Sigmoid colon (tissue), 7 donors: Measurements from ENCODE around the gene TBC1D1. TPM values are rescaled to one million over a fixed set of nuclear protein-coding genes. Genes with fewer than 3 reads are reported as not detected.

ENCODE experiments used
- DNase-seq: peaks from one replicate; pipeline ENCODE4 v3.0.0-alpha.2; 2019
- H3K27ac ChIP-seq, 4 donors: fragments of 200-600 bp; sonication (generic); one replicate each; pipeline ENCODE4 v1.5.1; 2016 to 2019; ENCODE audit warnings: mild to moderate bottlenecking in 1 of 4
- H3K27me3 ChIP-seq, 3 donors: fragments of 200-600 bp; sonication (generic); one replicate each; pipeline ENCODE4 v1.5.1; 2019; ENCODE audit warnings: mild to moderate bottlenecking in 1 of 3
- H3K36me3 ChIP-seq, 4 donors: fragments of 200-600 bp; sonication (generic); one replicate each; pipeline ENCODE4 v1.5.1; 2016 to 2019
- H3K4me1 ChIP-seq, 4 donors: fragments of 200-600 bp; sonication (generic); one replicate each; pipeline ENCODE4 v1.5.1; 2017 to 2019
- H3K4me3 ChIP-seq, 4 donors: fragments of 200-600 bp; sonication (generic); one replicate each; pipeline ENCODE4 v1.5.1; 2017 to 2019; ENCODE audit warnings: mild to moderate bottlenecking in 2 of 4, moderate library complexity in 1 of 4
- H3K9me3 ChIP-seq, 4 donors: fragments of 200-600 bp in 3 of 4; sonication (generic) in 3 of 4; one replicate each; pipeline versions ENCODE4 v1.5.1 to v1.6.1; 2013 to 2019
- EP300 ChIP-seq, 4 donors: sonication (generic); formaldehyde crosslinking; IDR thresholded peaks; one replicate each; pipeline ENCODE4 v1.6.1; 2017; ENCODE audit warnings: antibody characterized with exemption in 4 of 4
- POLR2A ChIP-seq, 2 donors: fragments of 450-650 bp; IDR thresholded peaks; one replicate each; pipeline ENCODE4 v1.6.1; 2016; ENCODE audit warnings: antibody characterized with exemption in 2 of 2, mild to moderate bottlenecking in 2 of 2, moderate library complexity in 2 of 2
- POLR2AphosphoS5 ChIP-seq, 4 donors: sonication (generic); formaldehyde crosslinking; IDR thresholded peaks; one replicate each; pipeline ENCODE4 v1.6.1; 2017; ENCODE audit warnings: antibody characterized with exemption in 4 of 4
- WGBS, 2 donors: extraction: QIAGEN DNeasy Blood & Tissue Kit; methylation state at CpG; one replicate each; pipeline ENCODE4 v1.1.7; 2013; 5-methylcytosine and 5-hydroxymethylcytosine counted together
- intact Hi-C: fragments of 100-400 bp; cut with DNase I; formaldehyde crosslinking; loops from one replicate; pipeline ENCODE4 v1.15.1; 2023
- polyA plus RNA-seq, 3 donors: library from polyadenylated mRNA; stranded (reverse); fragments of 200-250 nt; gene quantifications; one replicate each; pipeline ENCODE4 v1.2.3, GENCODE V29; 2013
- total RNA-seq, 4 donors: library from RNA; depleted of rRNA; stranded (reverse); fragments of >200 nt; gene quantifications; one replicate each; pipeline ENCODE4 v1.1.0, GENCODE V29; 2016
- TF ChIP-seq, protein P1 (sequence below), 4 experiments: fragments of 450-650 bp in 3 of 4; fragments of 200-600 bp in 1 of 4; IDR thresholded peaks; one replicate each; pipeline ENCODE4 v1.5.1; 2016 to 2019; ENCODE audit warnings: antibody characterized with exemption in 4 of 4, mild to moderate bottlenecking in 3 of 4, moderate library complexity in 2 of 4
- donor health status: healthy with polysubstance abuse.
- donor health status: Bipolar disorder and iron deficiency.
- donor health status: healthy.

TBC1D1 gene
- total and polyA plus RNA-seq, 7 donors = 31.2 to 450 (median 253) TPM

DNA sequence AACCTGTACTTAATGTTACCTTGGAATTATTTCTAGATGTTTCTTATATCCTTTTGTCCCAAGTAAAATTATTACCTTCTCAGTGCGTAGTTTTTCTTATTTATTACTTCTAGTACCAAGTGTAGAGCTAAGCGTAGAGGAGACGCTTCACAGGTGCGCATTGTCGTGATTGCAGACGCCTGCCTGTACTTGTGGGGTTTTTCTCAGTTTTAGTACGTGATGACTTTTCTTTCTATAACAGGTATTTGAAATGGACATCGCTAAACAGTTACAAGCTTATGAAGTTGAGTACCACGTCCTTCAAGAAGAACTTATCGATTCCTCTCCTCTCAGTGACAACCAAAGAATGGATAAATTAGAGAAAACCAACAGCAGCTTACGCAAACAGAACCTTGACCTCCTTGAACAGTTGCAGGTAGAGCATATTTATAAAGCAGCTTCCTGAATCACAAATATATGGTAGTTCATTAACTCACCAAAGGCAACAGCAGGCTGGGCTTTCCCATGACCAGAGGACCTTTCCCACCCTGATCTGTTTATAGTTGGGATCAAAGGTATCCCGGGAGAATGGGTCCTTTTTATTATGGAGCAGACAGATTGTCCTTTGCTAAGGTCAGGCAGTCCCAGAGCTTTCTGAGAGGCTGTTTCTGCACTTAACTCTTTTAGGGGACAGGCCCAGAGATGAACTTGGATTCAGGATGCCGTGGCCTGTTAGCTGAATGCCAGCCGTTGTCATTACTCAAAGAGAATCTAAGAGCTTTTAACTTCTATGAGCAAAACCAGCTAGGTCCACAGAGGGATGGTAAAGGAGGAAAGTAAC, 242.2 kb downstream of the TBC1D1 start:
- H3K27ac ChIP-seq = peak overlapping the region; percentile 66 to 85 (median 74)
- TF ChIP-seq POLR2A (IDR thresholded peaks at IDR 0.05) = no peak
- no peak for TF ChIP-seq POLR2AphosphoS5 (IDR thresholded peaks at IDR 0.05)
- TF ChIP-seq EP300 (IDR thresholded peaks at IDR 0.05) = no peak
- TF ChIP-seq, protein P1, sequence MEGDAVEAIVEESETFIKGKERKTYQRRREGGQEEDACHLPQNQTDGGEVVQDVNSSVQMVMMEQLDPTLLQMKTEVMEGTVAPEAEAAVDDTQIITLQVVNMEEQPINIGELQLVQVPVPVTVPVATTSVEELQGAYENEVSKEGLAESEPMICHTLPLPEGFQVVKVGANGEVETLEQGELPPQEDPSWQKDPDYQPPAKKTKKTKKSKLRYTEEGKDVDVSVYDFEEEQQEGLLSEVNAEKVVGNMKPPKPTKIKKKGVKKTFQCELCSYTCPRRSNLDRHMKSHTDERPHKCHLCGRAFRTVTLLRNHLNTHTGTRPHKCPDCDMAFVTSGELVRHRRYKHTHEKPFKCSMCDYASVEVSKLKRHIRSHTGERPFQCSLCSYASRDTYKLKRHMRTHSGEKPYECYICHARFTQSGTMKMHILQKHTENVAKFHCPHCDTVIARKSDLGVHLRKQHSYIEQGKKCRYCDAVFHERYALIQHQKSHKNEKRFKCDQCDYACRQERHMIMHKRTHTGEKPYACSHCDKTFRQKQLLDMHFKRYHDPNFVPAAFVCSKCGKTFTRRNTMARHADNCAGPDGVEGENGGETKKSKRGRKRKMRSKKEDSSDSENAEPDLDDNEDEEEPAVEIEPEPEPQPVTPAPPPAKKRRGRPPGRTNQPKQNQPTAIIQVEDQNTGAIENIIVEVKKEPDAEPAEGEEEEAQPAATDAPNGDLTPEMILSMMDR (IDR thresholded peaks at IDR 0.05) = no peak
- H3K4me1 ChIP-seq = peaks cover 0 to 62% (median 57%) of the 10 kb centered on the region in 4 donors
- no peaks in the 10 kb centered on the region for H3K27me3 ChIP-seq
- DNase-seq = no peak
- peaks cover 4 to 47% (median 20%) of the 10 kb centered on the region in 4 donors for H3K36me3 ChIP-seq
- intact Hi-C loops = loop anchor here (5.0 kb wide), 1 partner anchor 51 kb away; no protein-coding TSS in a partner anchor
- no peak overlapping the region for H3K4me3 ChIP-seq
- H3K9me3 ChIP-seq = no peaks in the 10 kb centered on the region
- 24 to 63% methylated on average over 14 of the region's 14 CpGs for WGBS, 2 donors

DNA sequence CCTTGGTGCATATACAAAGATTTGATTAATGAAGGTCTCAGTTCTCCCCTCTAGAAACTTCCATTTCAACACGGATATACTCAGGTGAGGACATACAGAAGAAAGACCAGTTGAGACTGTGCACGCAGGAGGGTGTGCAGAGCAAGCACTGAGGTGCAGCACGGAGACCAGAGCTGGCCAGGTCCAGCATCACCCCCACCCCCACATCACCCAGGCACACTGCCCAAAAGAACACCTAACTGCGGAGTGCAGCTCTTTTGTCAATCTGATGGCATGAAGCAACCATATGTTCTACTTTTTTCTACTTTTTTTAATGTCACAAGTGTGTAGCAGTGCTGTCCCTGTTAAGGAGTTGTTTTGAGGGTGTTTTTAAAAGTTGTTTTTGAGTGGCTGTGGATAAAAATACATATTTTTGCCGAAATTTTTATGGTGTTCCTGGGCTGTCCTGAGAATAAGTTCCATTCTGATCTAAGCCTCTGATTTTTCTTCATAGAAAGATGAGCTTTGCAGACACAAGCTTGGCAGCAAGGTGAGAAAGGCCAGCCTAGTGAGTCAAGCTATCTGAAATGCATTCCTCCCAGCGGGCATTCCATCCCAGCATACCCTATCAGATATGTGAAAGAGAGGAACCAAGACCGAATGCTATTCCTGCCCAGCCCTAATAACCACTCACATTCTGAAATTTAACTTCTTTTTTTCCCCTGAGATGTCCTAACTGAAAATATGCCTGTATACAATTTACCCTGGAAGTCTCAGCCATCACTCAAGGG, 243.0 kb downstream of the TBC1D1 start:
- TF ChIP-seq POLR2A (IDR thresholded peaks at IDR 0.05) (no peak), POLR2AphosphoS5 (IDR thresholded peaks at IDR 0.05) (no peak), EP300 (IDR thresholded peaks at IDR 0.05) (no peak)
- TF ChIP-seq, protein P1 (IDR thresholded peaks at IDR 0.05) = no peak
- Histone ChIP-seq H3K4me3 (no peak overlapping the region), H3K36me3 (peaks cover 4 to 55% (median 26%) of the 10 kb centered on the region in 4 donors), H3K4me1 (peaks cover 0 to 54% (median 49%) of the 10 kb centered on the region in 4 donors), H3K9me3 (no peaks in the 10 kb centered on the region), H3K27ac (peak overlapping the region in 2 of 4 donors; percentile 82 to 85), H3K27me3 (no peaks in the 10 kb centered on the region)
- intact Hi-C loops = loop anchor here (5.0 kb wide), 1 partner anchor 52 kb away; no protein-coding TSS in a partner anchor
- no peak for DNase-seq
- WGBS, 2 donors = 38 to 79% methylated on average over 7 of the region's 7 CpGs

DNA sequence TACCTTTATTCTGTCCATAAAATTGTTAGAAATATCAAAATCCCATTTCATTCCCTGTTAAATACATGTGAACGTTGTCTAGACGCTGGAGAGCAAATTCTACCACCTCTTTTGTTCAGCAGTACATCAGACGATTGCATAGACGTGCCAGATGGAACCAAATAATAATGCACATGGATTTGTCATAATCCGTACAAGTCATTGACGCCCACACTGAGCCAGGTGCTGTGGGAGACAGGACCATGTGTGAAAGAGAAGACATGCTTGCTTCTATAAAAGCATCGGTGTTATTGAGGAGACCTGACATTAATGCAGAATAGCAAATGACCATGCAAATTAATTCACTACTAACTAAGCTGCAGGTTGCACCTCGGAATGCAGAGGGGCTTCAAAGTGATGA, 244.3 kb downstream of the TBC1D1 start:
- Histone ChIP-seq H3K4me1 (peaks cover 0 to 43% (median 37%) of the 10 kb centered on the region in 4 donors), H3K27me3 (no peaks in the 10 kb centered on the region), H3K36me3 (peaks cover 14 to 68% (median 37%) of the 10 kb centered on the region in 4 donors), H3K4me3 (no peak overlapping the region), H3K27ac (no peak overlapping the region), H3K9me3 (no peaks in the 10 kb centered on the region)
- no peak for DNase-seq
- TF ChIP-seq POLR2A (IDR thresholded peaks at IDR 0.05) (no peak), POLR2AphosphoS5 (IDR thresholded peaks at IDR 0.05) (no peak), EP300 (IDR thresholded peaks at IDR 0.05) (no peak)
- TF ChIP-seq, protein P1 (IDR thresholded peaks at IDR 0.05) = no peak
- 96 to 98% methylated on average over 8 of the region's 8 CpGs for WGBS, 2 donors
- intact Hi-C loops = no loop called here

DNA sequence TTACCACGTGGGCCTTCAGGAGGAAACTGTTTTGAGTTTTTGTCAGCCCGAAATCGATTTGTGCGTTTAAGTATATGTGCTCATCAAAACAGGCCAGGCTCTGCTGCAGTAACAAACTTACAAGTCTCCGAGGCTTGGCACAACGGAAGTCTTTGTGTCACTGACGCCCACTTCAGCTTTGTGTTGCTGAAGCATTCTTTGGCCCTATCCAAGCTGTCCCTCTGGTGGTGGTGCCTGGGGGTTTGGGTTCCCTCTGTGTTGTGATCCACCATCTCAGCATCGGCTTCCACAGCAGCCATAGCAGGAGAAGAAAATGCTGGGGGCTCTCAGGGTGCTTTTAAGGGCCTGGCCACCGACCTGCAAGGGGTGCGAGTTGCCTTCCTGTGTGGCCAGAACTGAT, 245.7 kb downstream of the TBC1D1 start:
- no peak for TF ChIP-seq EP300 (IDR thresholded peaks at IDR 0.05)
- TF ChIP-seq POLR2A (IDR thresholded peaks at IDR 0.05) = no peak
- TF ChIP-seq, protein P1 (IDR thresholded peaks at IDR 0.05) = no peak
- no peak for TF ChIP-seq POLR2AphosphoS5 (IDR thresholded peaks at IDR 0.05)
- no peaks in the 10 kb centered on the region for H3K27me3 ChIP-seq
- intact Hi-C loops = no loop called here
- no peaks in the 10 kb centered on the region for H3K9me3 ChIP-seq
- H3K36me3 ChIP-seq = peaks cover 15 to 81% (median 37%) of the 10 kb centered on the region in 4 donors
- DNase-seq = no peak
- H3K4me1 ChIP-seq = peaks cover 0 to 30% (median 26%) of the 10 kb centered on the region in 4 donors
- H3K4me3 ChIP-seq = no peak overlapping the region
- 93 to 95% methylated on average over 10 of the region's 10 CpGs for WGBS, 2 donors
- H3K27ac ChIP-seq = no peak overlapping the region
